Measurements from ENCODE around the gene SCAF1. TPM values are rescaled to one million over a fixed set of nuclear protein-coding genes. Genes with fewer than 3 reads are reported as not detected.

Gene SCAF1
- total RNA-seq, 4 donors from 2014 or later, result 19.2 to 50.9 (median 30.9) TPM

- H3K4me1 ChIP-seq, result peaks cover 18 to 37% (median 26%) of the 10 kb centered on the region in 4 donors
- TF ChIP-seq CTCF (IDR thresholded peaks at IDR 0.05), result peak in 2 of 3 experiments; percentile 11 to 48
- peak; percentile 81 to 92 for TF ChIP-seq POLR2AphosphoS5 (IDR thresholded peaks at IDR 0.05)
- TF ChIP-seq POLR2A (IDR thresholded peaks at IDR 0.05; ENCODE audit: low read depth), result no peak
- no peak for TF ChIP-seq EP300 (IDR thresholded peaks at IDR 0.05)
- peak overlapping the region; percentile 59 to 71 (median 68) for H3K4me3 ChIP-seq
- peak; percentile 97 for DNase-seq (ENCODE audit: extremely low spot score)
- H3K27ac ChIP-seq (replicated peaks in 1 of 4), result peak overlapping the region; percentile 86 to 91 (median 89)
- intact Hi-C loops (cut with DNase I), result loop anchor here (2.0 kb wide), 1 partner anchor 22 kb away; the partner anchor contains the start of gene SCAF1
- peaks cover 21 to 52% (median 37%) of the 10 kb centered on the region in 4 donors for H3K36me3 ChIP-seq
- WGBS, result under 1% methylated on average over 35 of the region's 53 CpGs
- H3K27me3 ChIP-seq, result no peaks in the 10 kb centered on the region
- no peaks in the 10 kb centered on the region for H3K9me3 ChIP-seq
Measured at GRCh38 chr19:49664171-49665035, 22.4 kb downstream of the SCAF1 start.

- 0% methylated on average over 7 of the region's 7 CpGs for WGBS
- peak overlapping the region; percentile 59 to 71 (median 68) for H3K4me3 ChIP-seq
- intact Hi-C loops (cut with DNase I), result loop anchor here (2.0 kb wide), 1 partner anchor 22 kb away; the partner anchor contains the start of gene SCAF1
Measured at GRCh38 chr19:49665036-49665350, 23.0 kb downstream of the SCAF1 start.

GRCh38 chr19:49665351-49666119 lies 23.5 kb downstream of the SCAF1 start, which contains the start of the genes BCL2L12 and IRF3:
TSS of gene BCL2L12 (plus strand) at chr19:49665933. CDS start at chr19:49666693, 760 bp downstream.
TSS of gene IRF3 (minus strand) at chr19:49665857. CDS start at chr19:49664838, 1,019 bp downstream.
- peak within 1 kb of the TSS; percentile 86 to 91 (median 89) for H3K27ac ChIP-seq (replicated peaks in 1 of 4)
- WGBS, result under 1% methylated on average over 26 of the region's 50 CpGs
- peak within 1 kb of the TSS; percentile 59 to 71 (median 68) for H3K4me3 ChIP-seq
- no peaks in the 10 kb centered on the region for H3K9me3 ChIP-seq
- peaks cover 10 to 52% (median 32%) of the 10 kb centered on the region in 4 donors for H3K36me3 ChIP-seq
- H3K27me3 ChIP-seq, result no peaks in the 10 kb centered on the region
- TF ChIP-seq CTCF (IDR thresholded peaks at IDR 0.05) (peak in 1 of 3 experiments; percentile 41), EP300 (IDR thresholded peaks at IDR 0.05) (no peak), POLR2AphosphoS5 (IDR thresholded peaks at IDR 0.05) (peak; percentile 89 to 97), POLR2A (IDR thresholded peaks at IDR 0.05; ENCODE audit: low read depth) (peak; percentile 65)
- peaks cover 18 to 37% (median 26%) of the 10 kb centered on the region in 4 donors for H3K4me1 ChIP-seq
- DNase-seq (ENCODE audit: extremely low spot score), result peak; percentile 99
- intact Hi-C loops (cut with DNase I), result loop anchor here (2.0 kb wide), 1 partner anchor 23 kb away; the partner anchor contains the start of gene SCAF1

More at GRCh38 chr19:49665036-49665350, 23.0 kb downstream of the SCAF1 start:
- Histone ChIP-seq H3K27me3 (no peaks in the 10 kb centered on the region), H3K9me3 (no peaks in the 10 kb centered on the region), H3K4me1 (peaks cover 18 to 37% (median 26%) of the 10 kb centered on the region in 4 donors), H3K36me3 (peaks cover 16 to 52% (median 33%) of the 10 kb centered on the region in 4 donors), H3K27ac (replicated peaks in 1 of 4) (peak overlapping the region; percentile 86 to 91 (median 89))
- DNase-seq (ENCODE audit: extremely low spot score), result no peak
- TF ChIP-seq POLR2AphosphoS5 (IDR thresholded peaks at IDR 0.05) (no peak), CTCF (IDR thresholded peaks at IDR 0.05) (no peak), POLR2A (IDR thresholded peaks at IDR 0.05; ENCODE audit: low read depth) (no peak), EP300 (IDR thresholded peaks at IDR 0.05) (no peak)

GRCh38 chr19:49666120-49666444 lies 24.1 kb downstream of the SCAF1 start:
- intact Hi-C loops (cut with DNase I), result no loop called here
- 0% methylated on average over 1 of the region's 9 CpGs for WGBS

More at GRCh38 chr19:49666120-49666444, 24.1 kb downstream of the SCAF1 start:
- H3K27me3 ChIP-seq, result no peaks in the 10 kb centered on the region
- H3K4me3 ChIP-seq, result peak overlapping the region; percentile 59 to 71 (median 68)
- H3K9me3 ChIP-seq, result no peaks in the 10 kb centered on the region
- H3K27ac ChIP-seq (replicated peaks in 1 of 4), result peak overlapping the region; percentile 86 to 91 (median 89)
- no peak for DNase-seq (ENCODE audit: extremely low spot score)
- peaks cover 8 to 50% (median 30%) of the 10 kb centered on the region in 4 donors for H3K36me3 ChIP-seq
- TF ChIP-seq POLR2A (IDR thresholded peaks at IDR 0.05; ENCODE audit: low read depth), result no peak
- no peak for TF ChIP-seq CTCF (IDR thresholded peaks at IDR 0.05)
- no peak for TF ChIP-seq POLR2AphosphoS5 (IDR thresholded peaks at IDR 0.05)
- TF ChIP-seq EP300 (IDR thresholded peaks at IDR 0.05), result no peak
- peaks cover 18 to 37% (median 26%) of the 10 kb centered on the region in 4 donors for H3K4me1 ChIP-seq

Data from esophagus muscularis mucosa (tissue), 4 donors.